Measurements from ENCODE around the gene SLC43A1. TPM values are rescaled to one million over a fixed set of nuclear protein-coding genes. Genes with fewer than 3 reads are reported as not detected.
"Not testable (repeated sequence)": the region's sequence is repeated elsewhere in the genome, so short reads cannot be mapped to it uniquely, and the experiment has no call there.

The SLC43A1 gene
- total RNA-seq, 4 donors from 2014 or later, result 7.4 to 35.1 (median 15.8) TPM

- intact Hi-C loops (cut with DNase I; ENCODE audit: low total_unique reads) (loop anchor here (10.0 kb wide), 1 partner anchor 1061 kb away; no protein-coding TSS in a partner anchor), in situ Hi-C loops (cut with MboI; ENCODE audit: low sequenced_read_pairs in 4 of 4) (loop anchor here in 3 of 4 donors (10.0 to 25.0 kb wide), 3 partner anchors 184 to 1059 kb away; partner anchors contain the start of genes YPEL4 (in 3 of the 3) and OR5B21 (in 1 of the 3))
- no peak overlapping the region for H3K27ac ChIP-seq
- ATAC-seq (no peak), DNase-seq (no peak)
- no peak overlapping the region for H3K4me3 ChIP-seq
- no peak for TF ChIP-seq POLR2A (IDR thresholded peaks at IDR 0.05)
- TF ChIP-seq, protein P1, sequence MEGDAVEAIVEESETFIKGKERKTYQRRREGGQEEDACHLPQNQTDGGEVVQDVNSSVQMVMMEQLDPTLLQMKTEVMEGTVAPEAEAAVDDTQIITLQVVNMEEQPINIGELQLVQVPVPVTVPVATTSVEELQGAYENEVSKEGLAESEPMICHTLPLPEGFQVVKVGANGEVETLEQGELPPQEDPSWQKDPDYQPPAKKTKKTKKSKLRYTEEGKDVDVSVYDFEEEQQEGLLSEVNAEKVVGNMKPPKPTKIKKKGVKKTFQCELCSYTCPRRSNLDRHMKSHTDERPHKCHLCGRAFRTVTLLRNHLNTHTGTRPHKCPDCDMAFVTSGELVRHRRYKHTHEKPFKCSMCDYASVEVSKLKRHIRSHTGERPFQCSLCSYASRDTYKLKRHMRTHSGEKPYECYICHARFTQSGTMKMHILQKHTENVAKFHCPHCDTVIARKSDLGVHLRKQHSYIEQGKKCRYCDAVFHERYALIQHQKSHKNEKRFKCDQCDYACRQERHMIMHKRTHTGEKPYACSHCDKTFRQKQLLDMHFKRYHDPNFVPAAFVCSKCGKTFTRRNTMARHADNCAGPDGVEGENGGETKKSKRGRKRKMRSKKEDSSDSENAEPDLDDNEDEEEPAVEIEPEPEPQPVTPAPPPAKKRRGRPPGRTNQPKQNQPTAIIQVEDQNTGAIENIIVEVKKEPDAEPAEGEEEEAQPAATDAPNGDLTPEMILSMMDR (IDR thresholded peaks at IDR 0.05 in 4 of 5, conservative IDR thresholded peaks at IDR 0.05 in 1 of 5), result no peak
- no peaks in the 10 kb centered on the region for H3K36me3 ChIP-seq
- H3K27me3 ChIP-seq, result peaks cover 0 to 9% (median 8%) of the 10 kb centered on the region in 3 donors
- peaks cover 10 to 13% of the 10 kb centered on the region in 2 donors for H3K4me1 ChIP-seq
- no peaks in the 10 kb centered on the region for H3K9me3 ChIP-seq
Measured at GRCh38 chr11:57453543-57454177, 61.8 kb downstream of the SLC43A1 start.

DNA sequence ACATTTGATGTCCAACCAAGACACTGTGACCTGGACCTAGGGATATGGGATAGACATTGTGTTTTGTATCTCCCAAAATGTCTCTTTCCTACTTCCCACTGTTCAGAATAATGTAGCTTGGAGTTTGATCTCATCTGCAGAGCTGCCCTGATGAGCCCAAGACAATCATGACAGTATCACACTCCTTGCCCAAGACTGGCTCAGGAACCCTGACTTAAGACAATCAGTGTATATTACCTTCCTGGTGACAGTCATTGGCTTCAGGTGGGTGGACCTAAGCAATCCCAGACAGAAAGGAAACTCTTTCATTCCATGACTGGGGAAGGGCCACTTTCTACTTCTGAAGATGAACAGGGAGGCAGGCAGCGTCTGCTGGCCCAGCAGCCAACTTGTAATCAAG, 69.4 kb downstream of the SLC43A1 start:
- DNase-seq (no peak), ATAC-seq (no peak)
- in situ Hi-C loops (cut with MboI; ENCODE audit: low sequenced_read_pairs in 4 of 4) (no loop called here), intact Hi-C loops (cut with DNase I; ENCODE audit: low total_unique reads) (no loop called here)
- H3K9me3 ChIP-seq, result no peaks in the 10 kb centered on the region
- H3K36me3 ChIP-seq, result no peaks in the 10 kb centered on the region
- H3K4me1 ChIP-seq, result no peaks in the 10 kb centered on the region
- H3K27me3 ChIP-seq, result peaks cover 0 to 8% (median 0%) of the 10 kb centered on the region in 3 donors
- H3K4me3 ChIP-seq, result no peak overlapping the region
- no peak for TF ChIP-seq POLR2A (IDR thresholded peaks at IDR 0.05)
- TF ChIP-seq, protein P1 (IDR thresholded peaks at IDR 0.05 in 4 of 5, conservative IDR thresholded peaks at IDR 0.05 in 1 of 5), result no peak
- no peak overlapping the region for H3K27ac ChIP-seq

DNA sequence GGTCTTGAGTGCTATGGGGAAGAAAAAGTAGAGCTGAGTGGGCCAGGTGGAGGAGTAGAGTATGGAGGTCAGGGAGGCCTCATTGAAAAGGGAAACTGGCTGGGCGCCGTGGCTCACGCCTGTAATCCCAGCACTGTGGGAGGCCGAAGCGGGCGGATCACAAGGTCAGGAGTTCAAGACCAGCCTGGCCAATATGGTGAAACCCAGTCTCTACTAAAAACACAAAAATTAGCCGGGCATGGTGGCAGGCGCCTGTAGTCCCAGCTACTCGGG, 70.4 kb downstream of the SLC43A1 start:
- DNase-seq; H3K36me3 ChIP-seq; H3K4me1 ChIP-seq; in situ Hi-C loops (cut with MboI; ENCODE audit: low sequenced_read_pairs in 4 of 4); H3K9me3 ChIP-seq; ATAC-seq; H3K27ac ChIP-seq; H3K4me3 ChIP-seq; intact Hi-C loops (cut with DNase I; ENCODE audit: low total_unique reads); H3K27me3 ChIP-seq: not testable (repeated sequence)

DNA sequence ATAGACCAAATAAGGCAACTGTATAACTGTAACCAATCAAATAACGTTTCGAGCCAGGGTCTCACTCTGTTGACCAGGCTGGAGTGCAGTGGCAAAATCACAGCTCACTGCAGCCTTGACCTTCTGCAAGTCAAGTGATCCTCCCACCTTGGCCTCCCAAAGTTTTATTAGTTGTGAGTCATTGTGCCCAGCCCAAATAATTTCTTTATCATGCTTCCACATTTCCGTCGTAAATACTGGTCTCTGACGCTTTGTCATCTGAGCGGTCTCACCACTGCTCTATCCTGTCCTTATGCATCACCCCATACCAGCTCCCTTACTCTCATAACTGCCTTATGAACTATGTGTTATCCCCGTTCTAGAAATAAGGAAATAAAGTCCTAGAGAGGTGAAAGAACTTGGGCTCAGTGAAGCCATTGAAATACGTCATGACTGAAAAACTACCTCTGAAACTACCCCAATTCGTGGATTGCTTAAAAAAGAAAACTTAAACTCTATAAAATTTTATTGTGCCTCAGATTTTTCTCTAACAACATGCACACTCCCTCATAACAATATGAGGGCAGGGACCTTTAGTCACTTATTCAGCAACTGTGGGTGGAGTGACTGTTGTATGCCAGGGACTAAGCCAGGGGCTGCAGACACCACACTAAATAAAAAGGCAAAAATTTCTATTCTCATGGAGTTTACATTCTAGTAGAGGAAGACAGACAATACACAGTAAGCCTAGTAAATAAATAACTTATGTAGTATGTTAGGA, 71.0 kb downstream of the SLC43A1 start:
- no peak overlapping the region for H3K27ac ChIP-seq
- H3K9me3 ChIP-seq, result no peaks in the 10 kb centered on the region
- TF ChIP-seq, protein P1 (IDR thresholded peaks at IDR 0.05 in 4 of 5, conservative IDR thresholded peaks at IDR 0.05 in 1 of 5), result no peak
- TF ChIP-seq POLR2A (IDR thresholded peaks at IDR 0.05), result no peak
- no peaks in the 10 kb centered on the region for H3K4me1 ChIP-seq
- DNase-seq, result no peak
- peaks cover 0 to 8% (median 0%) of the 10 kb centered on the region in 3 donors for H3K27me3 ChIP-seq
- intact Hi-C loops (cut with DNase I; ENCODE audit: low total_unique reads) (no loop called here), in situ Hi-C loops (cut with MboI; ENCODE audit: low sequenced_read_pairs in 4 of 4) (no loop called here)
- ATAC-seq, result no peak
- H3K4me3 ChIP-seq, result no peak overlapping the region
- H3K36me3 ChIP-seq, result no peaks in the 10 kb centered on the region

DNA sequence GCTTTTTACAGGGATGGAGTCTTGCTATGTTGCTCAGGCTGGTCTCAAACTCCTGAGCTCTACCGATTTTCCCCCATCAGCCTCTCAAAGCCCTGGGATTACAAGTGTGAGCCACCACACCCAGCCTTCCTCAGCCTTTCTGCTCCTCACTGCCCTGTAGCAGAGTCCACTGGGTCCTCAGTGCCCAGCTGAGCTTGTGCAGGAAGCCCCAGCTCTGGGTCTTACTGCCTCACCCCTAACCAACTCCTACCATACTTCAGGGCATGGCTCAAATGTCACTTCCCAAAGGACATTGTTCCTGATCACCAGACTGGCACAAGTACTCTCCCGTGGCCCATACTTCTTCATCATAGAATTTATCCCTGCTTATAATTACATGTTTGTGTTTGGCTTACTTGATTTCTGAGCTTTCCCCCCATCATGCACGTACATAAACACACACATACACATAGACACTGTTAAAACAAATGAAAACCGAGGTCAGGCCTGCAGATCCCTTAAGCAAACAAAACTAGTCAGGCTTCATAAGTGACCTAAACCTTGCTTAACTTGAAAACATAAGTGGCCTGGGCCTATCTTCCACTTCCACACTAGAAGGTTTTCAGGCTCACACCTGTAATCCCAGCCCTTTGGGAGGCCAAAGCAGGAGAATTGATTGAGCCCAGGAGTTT, 74.6 kb downstream of the SLC43A1 start:
- DNase-seq (no peak), ATAC-seq (no peak)
- intact Hi-C loops (cut with DNase I; ENCODE audit: low total_unique reads), result no loop called here
- H3K27ac ChIP-seq, result no peak overlapping the region
- H3K4me1 ChIP-seq, result no peaks in the 10 kb centered on the region
- no peaks in the 10 kb centered on the region for H3K36me3 ChIP-seq
- no peaks in the 10 kb centered on the region for H3K27me3 ChIP-seq
- no peak overlapping the region for H3K4me3 ChIP-seq
- in situ Hi-C loops (cut with MboI; ENCODE audit: low sequenced_read_pairs in 4 of 4), result no loop called here
- TF ChIP-seq, protein P1 (IDR thresholded peaks at IDR 0.05 in 4 of 5, conservative IDR thresholded peaks at IDR 0.05 in 1 of 5), result no peak
- no peaks in the 10 kb centered on the region for H3K9me3 ChIP-seq
